ENCODE data around the gene FSCN2. TPM values are rescaled to one million over a fixed set of nuclear protein-coding genes. Genes with fewer than 3 reads are reported as not detected.

FSCN2 gene
- total and polyA plus RNA-seq, 2 experiments from 2014 or later: 0.13 to 1.6 TPM

DNA sequence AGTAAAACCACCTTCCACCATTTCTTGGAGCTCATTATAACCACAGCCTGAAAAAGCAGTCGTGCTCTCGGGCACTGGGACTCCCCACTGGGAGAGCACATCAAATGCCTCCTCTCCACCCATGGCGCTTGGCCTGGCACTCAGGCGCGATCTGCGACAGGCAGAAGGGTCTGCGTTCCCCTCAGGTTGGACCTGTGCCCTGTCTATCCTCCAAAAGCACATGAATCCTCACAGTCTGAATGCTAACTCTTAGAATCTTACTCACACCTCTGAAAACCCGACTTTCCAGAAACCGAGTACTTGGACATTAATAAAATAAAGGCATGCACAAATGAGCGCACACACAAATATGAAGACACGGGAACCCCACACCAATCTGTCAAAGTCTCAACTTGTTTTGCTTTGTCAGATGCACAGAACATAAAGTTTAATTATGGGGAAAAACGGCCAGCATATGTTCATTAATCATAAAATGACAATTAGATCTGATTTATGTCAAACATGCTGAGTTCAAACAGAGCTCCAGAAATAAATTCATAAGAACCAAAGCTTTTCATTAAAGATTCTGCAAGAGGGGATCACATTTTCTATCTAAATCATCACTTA is 44.5 kb downstream of the FSCN2 start:
- Mint-ChIP-seq H3K36me3 (ENCODE audit: low read depth) (peaks cover 74% of the 10 kb centered on the region), H3K27ac (no peak overlapping the region), H3K4me1 (no peaks in the 10 kb centered on the region), H3K4me3 (no peak overlapping the region), H3K9me3 (no peaks in the 10 kb centered on the region), H3K27me3 (ENCODE audit: insufficient read depth, low read depth, poor library complexity) (peaks cover 3% of the 10 kb centered on the region)
- Histone ChIP-seq H3K4me1 (ENCODE audit: insufficient read depth) (no peaks in the 10 kb centered on the region), H3K27ac (ENCODE audit: low read depth) (no peak overlapping the region), H2AFZ (no peak overlapping the region), H3K4me3 (no peak overlapping the region), H3K79me2 (replicated peaks; ENCODE audit: insufficient read depth) (no peaks in the 10 kb centered on the region; the same call in 1 of the 2 replicates), H3K9me2 (ENCODE audit: insufficient read depth) (no peaks in the 10 kb centered on the region), H3K36me3 (ENCODE audit: insufficient read depth) (peaks cover 9% of the 10 kb centered on the region; the same call in 1 of the 2 replicates), H4K20me1 (replicated peaks; ENCODE audit: insufficient read depth) (peaks cover 17% of the 10 kb centered on the region), H3K4me2 (no peak overlapping the region), H3K27me3 (ENCODE audit: insufficient read depth) (no peaks in the 10 kb centered on the region), H3F3A (replicated peaks; ENCODE audit: low read depth) (0 out of 2 replicates have a peak, but pooled peaks cover 2% of the 10 kb centered on the region)
- TF ChIP-seq POLR2AphosphoS5 (IDR thresholded peaks at IDR 0.05; ENCODE audit: low read depth) (no peak), STAT1 (IDR thresholded peaks at IDR 0.05; ENCODE audit: unreplicated experiment) (no peak), CREB1 (CRISPR knock-in tag; IDR thresholded peaks at IDR 0.05; ENCODE audit: low read depth) (no peak), ZNF114 (CRISPR knock-in tag; IDR thresholded peaks at IDR 0.05) (no peak), ZNF331 (CRISPR knock-in tag; IDR thresholded peaks at IDR 0.05; ENCODE audit: low read depth) (no peak), NANOG (IDR thresholded peaks at IDR 0.05; ENCODE audit: borderline replicate concordance) (no peak), EZH2 (IDR thresholded peaks at IDR 0.05; ENCODE audit: low read depth, unreplicated experiment) (no peak), JUNB (IDR thresholded peaks at IDR 0.05; ENCODE audit: unreplicated experiment) (no peak), EZH2phosphoT487 (IDR thresholded peaks at IDR 0.05; ENCODE audit: unreplicated experiment) (no peak)
- TF ChIP-seq, protein P1, sequence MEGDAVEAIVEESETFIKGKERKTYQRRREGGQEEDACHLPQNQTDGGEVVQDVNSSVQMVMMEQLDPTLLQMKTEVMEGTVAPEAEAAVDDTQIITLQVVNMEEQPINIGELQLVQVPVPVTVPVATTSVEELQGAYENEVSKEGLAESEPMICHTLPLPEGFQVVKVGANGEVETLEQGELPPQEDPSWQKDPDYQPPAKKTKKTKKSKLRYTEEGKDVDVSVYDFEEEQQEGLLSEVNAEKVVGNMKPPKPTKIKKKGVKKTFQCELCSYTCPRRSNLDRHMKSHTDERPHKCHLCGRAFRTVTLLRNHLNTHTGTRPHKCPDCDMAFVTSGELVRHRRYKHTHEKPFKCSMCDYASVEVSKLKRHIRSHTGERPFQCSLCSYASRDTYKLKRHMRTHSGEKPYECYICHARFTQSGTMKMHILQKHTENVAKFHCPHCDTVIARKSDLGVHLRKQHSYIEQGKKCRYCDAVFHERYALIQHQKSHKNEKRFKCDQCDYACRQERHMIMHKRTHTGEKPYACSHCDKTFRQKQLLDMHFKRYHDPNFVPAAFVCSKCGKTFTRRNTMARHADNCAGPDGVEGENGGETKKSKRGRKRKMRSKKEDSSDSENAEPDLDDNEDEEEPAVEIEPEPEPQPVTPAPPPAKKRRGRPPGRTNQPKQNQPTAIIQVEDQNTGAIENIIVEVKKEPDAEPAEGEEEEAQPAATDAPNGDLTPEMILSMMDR (conservative IDR thresholded peaks at IDR 0.05; ENCODE audit: low read depth in 2 of 2): no peak
- TF ChIP-seq, protein P2, sequence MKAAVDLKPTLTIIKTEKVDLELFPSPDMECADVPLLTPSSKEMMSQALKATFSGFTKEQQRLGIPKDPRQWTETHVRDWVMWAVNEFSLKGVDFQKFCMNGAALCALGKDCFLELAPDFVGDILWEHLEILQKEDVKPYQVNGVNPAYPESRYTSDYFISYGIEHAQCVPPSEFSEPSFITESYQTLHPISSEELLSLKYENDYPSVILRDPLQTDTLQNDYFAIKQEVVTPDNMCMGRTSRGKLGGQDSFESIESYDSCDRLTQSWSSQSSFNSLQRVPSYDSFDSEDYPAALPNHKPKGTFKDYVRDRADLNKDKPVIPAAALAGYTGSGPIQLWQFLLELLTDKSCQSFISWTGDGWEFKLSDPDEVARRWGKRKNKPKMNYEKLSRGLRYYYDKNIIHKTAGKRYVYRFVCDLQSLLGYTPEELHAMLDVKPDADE (IDR thresholded peaks at IDR 0.05): no peak
- TF ChIP-seq, protein P3, sequence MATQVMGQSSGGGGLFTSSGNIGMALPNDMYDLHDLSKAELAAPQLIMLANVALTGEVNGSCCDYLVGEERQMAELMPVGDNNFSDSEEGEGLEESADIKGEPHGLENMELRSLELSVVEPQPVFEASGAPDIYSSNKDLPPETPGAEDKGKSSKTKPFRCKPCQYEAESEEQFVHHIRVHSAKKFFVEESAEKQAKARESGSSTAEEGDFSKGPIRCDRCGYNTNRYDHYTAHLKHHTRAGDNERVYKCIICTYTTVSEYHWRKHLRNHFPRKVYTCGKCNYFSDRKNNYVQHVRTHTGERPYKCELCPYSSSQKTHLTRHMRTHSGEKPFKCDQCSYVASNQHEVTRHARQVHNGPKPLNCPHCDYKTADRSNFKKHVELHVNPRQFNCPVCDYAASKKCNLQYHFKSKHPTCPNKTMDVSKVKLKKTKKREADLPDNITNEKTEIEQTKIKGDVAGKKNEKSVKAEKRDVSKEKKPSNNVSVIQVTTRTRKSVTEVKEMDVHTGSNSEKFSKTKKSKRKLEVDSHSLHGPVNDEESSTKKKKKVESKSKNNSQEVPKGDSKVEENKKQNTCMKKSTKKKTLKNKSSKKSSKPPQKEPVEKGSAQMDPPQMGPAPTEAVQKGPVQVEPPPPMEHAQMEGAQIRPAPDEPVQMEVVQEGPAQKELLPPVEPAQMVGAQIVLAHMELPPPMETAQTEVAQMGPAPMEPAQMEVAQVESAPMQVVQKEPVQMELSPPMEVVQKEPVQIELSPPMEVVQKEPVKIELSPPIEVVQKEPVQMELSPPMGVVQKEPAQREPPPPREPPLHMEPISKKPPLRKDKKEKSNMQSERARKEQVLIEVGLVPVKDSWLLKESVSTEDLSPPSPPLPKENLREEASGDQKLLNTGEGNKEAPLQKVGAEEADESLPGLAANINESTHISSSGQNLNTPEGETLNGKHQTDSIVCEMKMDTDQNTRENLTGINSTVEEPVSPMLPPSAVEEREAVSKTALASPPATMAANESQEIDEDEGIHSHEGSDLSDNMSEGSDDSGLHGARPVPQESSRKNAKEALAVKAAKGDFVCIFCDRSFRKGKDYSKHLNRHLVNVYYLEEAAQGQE (IDR thresholded peaks at IDR 0.05; ENCODE audit: unreplicated experiment): no peak
- TF ChIP-seq, protein P4, sequence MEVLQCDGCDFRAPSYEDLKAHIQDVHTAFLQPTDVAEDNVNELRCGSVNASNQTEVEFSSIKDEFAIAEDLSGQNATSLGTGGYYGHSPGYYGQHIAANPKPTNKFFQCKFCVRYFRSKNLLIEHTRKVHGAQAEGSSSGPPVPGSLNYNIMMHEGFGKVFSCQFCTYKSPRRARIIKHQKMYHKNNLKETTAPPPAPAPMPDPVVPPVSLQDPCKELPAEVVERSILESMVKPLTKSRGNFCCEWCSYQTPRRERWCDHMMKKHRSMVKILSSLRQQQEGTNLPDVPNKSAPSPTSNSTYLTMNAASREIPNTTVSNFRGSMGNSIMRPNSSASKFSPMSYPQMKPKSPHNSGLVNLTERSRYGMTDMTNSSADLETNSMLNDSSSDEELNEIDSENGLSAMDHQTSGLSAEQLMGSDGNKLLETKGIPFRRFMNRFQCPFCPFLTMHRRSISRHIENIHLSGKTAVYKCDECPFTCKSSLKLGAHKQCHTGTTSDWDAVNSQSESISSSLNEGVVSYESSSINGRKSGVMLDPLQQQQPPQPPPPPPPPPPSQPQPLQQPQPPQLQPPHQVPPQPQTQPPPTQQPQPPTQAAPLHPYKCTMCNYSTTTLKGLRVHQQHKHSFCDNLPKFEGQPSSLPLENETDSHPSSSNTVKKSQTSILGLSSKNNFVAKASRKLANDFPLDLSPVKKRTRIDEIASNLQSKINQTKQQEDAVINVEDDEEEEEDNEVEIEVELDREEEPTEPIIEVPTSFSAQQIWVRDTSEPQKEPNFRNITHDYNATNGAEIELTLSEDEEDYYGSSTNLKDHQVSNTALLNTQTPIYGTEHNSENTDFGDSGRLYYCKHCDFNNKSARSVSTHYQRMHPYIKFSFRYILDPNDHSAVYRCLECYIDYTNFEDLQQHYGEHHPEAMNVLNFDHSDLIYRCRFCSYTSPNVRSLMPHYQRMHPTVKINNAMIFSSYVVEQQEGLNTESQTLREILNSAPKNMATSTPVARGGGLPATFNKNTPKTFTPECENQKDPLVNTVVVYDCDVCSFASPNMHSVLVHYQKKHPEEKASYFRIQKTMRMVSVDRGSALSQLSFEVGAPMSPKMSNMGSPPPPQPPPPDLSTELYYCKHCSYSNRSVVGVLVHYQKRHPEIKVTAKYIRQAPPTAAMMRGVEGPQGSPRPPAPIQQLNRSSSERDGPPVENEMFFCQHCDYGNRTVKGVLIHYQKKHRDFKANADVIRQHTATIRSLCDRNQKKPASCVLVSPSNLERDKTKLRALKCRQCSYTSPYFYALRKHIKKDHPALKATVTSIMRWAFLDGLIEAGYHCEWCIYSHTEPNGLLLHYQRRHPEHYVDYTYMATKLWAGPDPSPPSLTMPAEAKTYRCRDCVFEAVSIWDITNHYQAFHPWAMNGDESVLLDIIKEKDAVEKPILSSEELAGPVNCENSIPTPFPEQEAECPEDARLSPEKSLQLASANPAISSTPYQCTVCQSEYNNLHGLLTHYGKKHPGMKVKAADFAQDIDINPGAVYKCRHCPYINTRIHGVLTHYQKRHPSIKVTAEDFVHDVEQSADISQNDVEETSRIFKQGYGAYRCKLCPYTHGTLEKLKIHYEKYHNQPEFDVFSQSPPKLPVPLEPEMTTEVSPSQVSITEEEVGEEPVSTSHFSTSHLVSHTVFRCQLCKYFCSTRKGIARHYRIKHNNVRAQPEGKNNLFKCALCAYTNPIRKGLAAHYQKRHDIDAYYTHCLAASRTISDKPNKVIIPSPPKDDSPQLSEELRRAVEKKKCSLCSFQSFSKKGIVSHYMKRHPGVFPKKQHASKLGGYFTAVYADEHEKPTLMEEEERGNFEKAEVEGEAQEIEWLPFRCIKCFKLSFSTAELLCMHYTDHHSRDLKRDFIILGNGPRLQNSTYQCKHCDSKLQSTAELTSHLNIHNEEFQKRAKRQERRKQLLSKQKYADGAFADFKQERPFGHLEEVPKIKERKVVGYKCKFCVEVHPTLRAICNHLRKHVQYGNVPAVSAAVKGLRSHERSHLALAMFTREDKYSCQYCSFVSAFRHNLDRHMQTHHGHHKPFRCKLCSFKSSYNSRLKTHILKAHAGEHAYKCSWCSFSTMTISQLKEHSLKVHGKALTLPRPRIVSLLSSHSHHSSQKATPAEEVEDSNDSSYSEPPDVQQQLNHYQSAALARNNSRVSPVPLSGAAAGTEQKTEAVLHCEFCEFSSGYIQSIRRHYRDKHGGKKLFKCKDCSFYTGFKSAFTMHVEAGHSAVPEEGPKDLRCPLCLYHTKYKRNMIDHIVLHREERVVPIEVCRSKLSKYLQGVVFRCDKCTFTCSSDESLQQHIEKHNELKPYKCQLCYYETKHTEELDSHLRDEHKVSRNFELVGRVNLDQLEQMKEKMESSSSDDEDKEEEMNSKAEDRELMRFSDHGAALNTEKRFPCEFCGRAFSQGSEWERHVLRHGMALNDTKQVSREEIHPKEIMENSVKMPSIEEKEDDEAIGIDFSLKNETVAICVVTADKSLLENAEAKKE (CRISPR knock-in tag; IDR thresholded peaks at IDR 0.05): no peak
- ATAC-seq (no peak), DNase-seq (ENCODE audit: low spot score) (no peak)
